Endothelial cell of umbilical vein (primary cell): ENCODE measurements around the gene GPR176.

Experiments used
- CTCF ChIP-seq, 2 donors: IDR thresholded peaks; 1 replicate in 1 of 2; 2 replicates in 1 of 2; pipeline ENCODE4 v1.5.1; 2011; ENCODE audit warnings: low read length in 2 of 2, mild to moderate bottlenecking in 2 of 2, moderate library complexity in 2 of 2, control low read depth in 1 of 2, inconsistent platforms in 1 of 2, low read depth in 1 of 2; ENCODE audit not compliant: insufficient read depth in 1 of 2; ENCODE audit errors: extremely low read depth in 1 of 2
- EZH2 ChIP-seq: IDR thresholded peaks from 2 replicates; pipeline ENCODE4 v1.6.1; 2012; ENCODE audit warnings: borderline replicate concordance, low read depth, mild to moderate bottlenecking, moderate library complexity, low read length, inconsistent platforms; ENCODE audit not compliant: severe bottlenecking
- FOS ChIP-seq: IDR thresholded peaks from 2 replicates; pipeline ENCODE4 v1.6.1; 2011; ENCODE audit warnings: mild to moderate bottlenecking, low read length, moderate library complexity, borderline replicate concordance; ENCODE audit not compliant: insufficient read depth
- MAX ChIP-seq: IDR thresholded peaks from 2 replicates; pipeline ENCODE4 v1.6.1; 2011; ENCODE audit not compliant: insufficient read depth, insufficient read length
- MYC ChIP-seq: IDR thresholded peaks from one replicate; pipeline ENCODE4 v1.6.1; 2011; ENCODE audit warnings: mild to moderate bottlenecking, low read depth, low read length
- POLR2A ChIP-seq: IDR thresholded peaks from 2 replicates; pipeline ENCODE4 v1.6.1; 2012; ENCODE audit warnings: low read depth, mild to moderate bottlenecking, control low read depth, low read length
- POLR2AphosphoS5 ChIP-seq: IDR thresholded peaks from 2 replicates; pipeline ENCODE4 v1.6.1; 2012; ENCODE audit warnings: low read depth, mild to moderate bottlenecking, control low read depth, low read length, moderate library complexity; ENCODE audit not compliant: insufficient read depth

GRCh38 chr15:39783244-39783820 is 136.7 kb downstream of the GPR176 start:
- TF ChIP-seq CTCF (IDR thresholded peaks at IDR 0.05; ENCODE audit: extremely low read depth in 1 of 2, insufficient read depth in 1 of 2, low read depth in 1 of 2, low read length in 2 of 2), result no peak
- no peak for TF ChIP-seq POLR2AphosphoS5
- TF ChIP-seq MYC, result no peak
- no peak for TF ChIP-seq EZH2
- TF ChIP-seq MAX, result no peak
- TF ChIP-seq POLR2A, result no peak
- no peak for TF ChIP-seq FOS
